Ovary (tissue), 9 donors: ENCODE data around the gene PFKFB4. TPM values are rescaled to one million over a fixed set of nuclear protein-coding genes. Genes with fewer than 3 reads are reported as not detected.

ENCODE experiments used
- DNase-seq, 5 donors: peaks; one replicate each; pipeline ENCODE4 v3.0.0-alpha.2; 2019 to 2020
- H3K27ac ChIP-seq, 2 donors: fragments of 200-600 bp; one replicate each; pipeline versions ENCODE4 v1.5.1 to v1.8.0; 2019 to 2022
- H3K27me3 ChIP-seq: fragments of 200-600 bp; one replicate; pipeline ENCODE4 v1.8.0; 2022
- H3K36me3 ChIP-seq: fragments of 200-600 bp; sonication (generic); one replicate; pipeline ENCODE4 v1.5.1; 2019
- H3K4me1 ChIP-seq: one replicate; pipeline ENCODE4 v1.8.1; 2013; ENCODE audit warnings: mild to moderate bottlenecking, moderate library complexity; ENCODE audit not compliant: insufficient read depth
- H3K4me3 ChIP-seq: fragments of 200-600 bp; sonication (generic); one replicate; pipeline ENCODE4 v1.5.1; 2017
- H3K9me3 ChIP-seq, 2 donors: fragments of 200-600 bp in 1 of 2; sonication (generic) in 1 of 2; one replicate each; pipeline versions ENCODE4 v1.5.1 to v1.8.1; 2013 to 2019; ENCODE audit warnings: mild to moderate bottlenecking in 1 of 2, moderate library complexity in 1 of 2
- EP300 ChIP-seq: sonication (generic); formaldehyde crosslinking; IDR thresholded peaks from one replicate; pipeline ENCODE4 v1.6.1; 2017; ENCODE audit warnings: antibody characterized with exemption
- POLR2A ChIP-seq: fragments of 450-650 bp; IDR thresholded peaks from one replicate; pipeline ENCODE4 v1.6.1; 2017; ENCODE audit warnings: antibody characterized with exemption, mild to moderate bottlenecking, moderate library complexity
- WGBS, 3 donors: extraction: QIAGEN DNeasy Blood & Tissue Kit in 1 of 3; methylation state at CpG; one replicate each; pipeline versions ENCODE4 v1.1.5 to v1.1.7; 2013 to 2017; 5-methylcytosine and 5-hydroxymethylcytosine counted together
- intact Hi-C, 4 donors: fragments of 100-400 bp; cut with DNase I; formaldehyde crosslinking; loops; one replicate each; pipeline versions ENCODE4 v1.11.0 to v1.15.1; 2022 to 2023
- polyA plus RNA-seq, 2 donors: library from polyadenylated mRNA; stranded (reverse); fragments of 200-250 nt in 1 of 2; fragments of 350-450 nt in 1 of 2; fragmentation: Illumina TruSeq in 1 of 2; extraction: RNeasy Lipid Tissue Mini Kit (QIAGEN cat#74804) in 1 of 2; gene quantifications; one replicate each; pipeline ENCODE4 v1.2.3, GENCODE V29; 2013 to 2014
- total RNA-seq, 7 donors: library from RNA; depleted of rRNA in 2 of 7; stranded (reverse); fragments of >200 nt in 2 of 7; fragmentation: NEBNext Ultra II Directional in 3 of 7; extraction: Animal tissue kit (Norgen Biotek cat#: 25700) in 3 of 7; gene quantifications; one replicate each; pipeline versions ENCODE4 v1.1.0 to v1.2.4, GENCODE V29; 2016 to 2023
- TF ChIP-seq, protein P1 (sequence below), 3 donors: fragments of 450-650 bp in 2 of 3; fragments of 200-600 bp in 1 of 3; IDR thresholded peaks; one replicate each; pipeline versions ENCODE4 v1.5.1 to v1.8.0; 2016 to 2022; ENCODE audit warnings: antibody characterized with exemption in 3 of 3, mild to moderate bottlenecking in 1 of 3
- donor health status: DM: no; HTN: no; CAD: no; lungs with moderate emphysema.
- donor health status: DM: no; HTN: no; CAD: no.
- donor health status: Bipolar disorder and iron deficiency.
- donor health status: DM: yes; HTN: yes; CAD: no.
- donor health status: DM: no; HTN: no; CAD: no.
- donor health status: DM: yes; HTN: yes; CAD: no.

The PFKFB4 gene
- total and polyA plus RNA-seq, 9 donors = 2.3 to 8.0 (median 5.6) TPM

DNA sequence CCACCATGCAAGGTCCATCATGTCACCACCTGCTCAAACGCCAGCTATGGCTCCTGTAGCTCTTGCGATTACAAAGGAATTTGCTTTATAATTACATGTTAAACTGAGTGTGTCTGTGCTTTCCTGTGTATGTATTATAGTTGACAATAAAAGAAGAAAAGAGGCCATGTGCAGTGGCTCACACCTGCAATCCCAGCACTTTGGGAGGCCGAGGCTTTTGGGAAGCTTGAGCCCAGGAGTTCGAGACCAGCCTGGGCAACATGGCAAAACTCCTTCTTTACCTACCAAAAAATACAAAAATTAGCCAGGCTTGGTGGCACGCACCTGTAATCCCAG is 83.0 kb downstream of the PFKFB4 start:
- Histone ChIP-seq H3K36me3 (no peaks in the 10 kb centered on the region), H3K4me1 (peaks cover 11% of the 10 kb centered on the region), H3K27me3 (no peaks in the 10 kb centered on the region), H3K4me3 (no peak overlapping the region), H3K27ac (peak overlapping the region; percentile 92 to 96), H3K9me3 (no peaks in the 10 kb centered on the region)
- WGBS, 3 donors = 60 to 69% (median 65%) methylated on average over 5 of the region's 5 CpGs
- TF ChIP-seq, protein P1, sequence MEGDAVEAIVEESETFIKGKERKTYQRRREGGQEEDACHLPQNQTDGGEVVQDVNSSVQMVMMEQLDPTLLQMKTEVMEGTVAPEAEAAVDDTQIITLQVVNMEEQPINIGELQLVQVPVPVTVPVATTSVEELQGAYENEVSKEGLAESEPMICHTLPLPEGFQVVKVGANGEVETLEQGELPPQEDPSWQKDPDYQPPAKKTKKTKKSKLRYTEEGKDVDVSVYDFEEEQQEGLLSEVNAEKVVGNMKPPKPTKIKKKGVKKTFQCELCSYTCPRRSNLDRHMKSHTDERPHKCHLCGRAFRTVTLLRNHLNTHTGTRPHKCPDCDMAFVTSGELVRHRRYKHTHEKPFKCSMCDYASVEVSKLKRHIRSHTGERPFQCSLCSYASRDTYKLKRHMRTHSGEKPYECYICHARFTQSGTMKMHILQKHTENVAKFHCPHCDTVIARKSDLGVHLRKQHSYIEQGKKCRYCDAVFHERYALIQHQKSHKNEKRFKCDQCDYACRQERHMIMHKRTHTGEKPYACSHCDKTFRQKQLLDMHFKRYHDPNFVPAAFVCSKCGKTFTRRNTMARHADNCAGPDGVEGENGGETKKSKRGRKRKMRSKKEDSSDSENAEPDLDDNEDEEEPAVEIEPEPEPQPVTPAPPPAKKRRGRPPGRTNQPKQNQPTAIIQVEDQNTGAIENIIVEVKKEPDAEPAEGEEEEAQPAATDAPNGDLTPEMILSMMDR (IDR thresholded peaks at IDR 0.05) = no peak
- no peak for TF ChIP-seq POLR2A
- no peak for TF ChIP-seq EP300
- intact Hi-C loops = no loop called here
- DNase-seq = no peak

DNA sequence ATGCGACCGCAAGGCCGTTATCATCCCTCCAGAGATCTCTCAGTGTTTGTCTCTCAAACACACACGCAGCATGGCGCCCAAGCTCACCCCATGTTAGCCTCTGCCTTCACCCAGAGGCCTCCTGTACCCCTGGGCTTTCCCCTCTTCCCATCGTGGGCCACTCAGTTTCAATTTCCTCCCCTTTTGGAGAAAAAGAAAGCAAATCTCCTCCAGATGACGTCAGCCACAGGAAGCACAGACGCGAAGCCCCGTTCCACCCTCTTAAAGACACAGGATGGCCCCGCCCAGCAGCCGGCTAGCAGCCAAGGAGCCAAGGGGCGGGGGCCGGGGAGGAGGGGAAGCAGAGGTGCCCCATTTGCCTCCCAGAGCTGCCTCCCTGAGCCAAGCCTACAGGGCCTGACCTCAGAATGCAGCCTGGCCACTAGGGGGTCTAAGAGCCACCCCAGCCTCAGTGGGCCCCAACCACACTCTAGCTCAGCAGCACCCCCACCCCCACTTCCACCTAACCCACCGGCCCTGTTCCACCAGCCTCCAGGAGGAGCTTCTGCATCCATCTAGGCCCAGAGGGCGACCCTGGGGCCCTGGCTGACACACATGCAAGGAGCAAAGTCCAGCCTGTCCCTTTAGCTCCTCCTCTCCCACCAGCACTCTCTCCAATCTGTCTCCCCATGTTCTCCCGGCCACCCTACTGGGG is 83.5 kb downstream of the PFKFB4 start:
- peaks cover 11% of the 10 kb centered on the region for H3K4me1 ChIP-seq
- 3 to 5% (median 3%) methylated on average over 17 of the region's 17 CpGs for WGBS, 3 donors
- H3K36me3 ChIP-seq = no peaks in the 10 kb centered on the region
- peak overlapping the region; percentile 92 to 96 for H3K27ac ChIP-seq
- DNase-seq = peak; percentile 90 to 93 (median 92)
- intact Hi-C loops = no loop called here
- H3K4me3 ChIP-seq = peak overlapping the region; percentile 60
- no peaks in the 10 kb centered on the region for H3K9me3 ChIP-seq
- no peaks in the 10 kb centered on the region for H3K27me3 ChIP-seq
- TF ChIP-seq, protein P1 (IDR thresholded peaks at IDR 0.05) = peak in 2 of 3 donors; percentile 52 to 59
- TF ChIP-seq POLR2A (peak; percentile 90), EP300 (no peak)

DNA sequence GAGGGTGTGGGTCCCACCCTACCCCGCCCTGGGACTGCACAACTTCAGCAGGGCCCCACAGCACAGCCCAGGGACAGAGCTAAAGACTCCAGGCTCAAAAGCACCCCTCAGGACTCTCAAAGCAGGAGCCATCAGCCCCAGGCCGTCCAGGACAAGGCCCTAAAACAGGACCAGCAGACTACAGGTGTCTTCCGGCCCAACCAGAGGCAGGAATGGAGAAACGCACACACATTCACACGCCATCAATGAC is 84.0 kb downstream of the PFKFB4 start:
- no peak for DNase-seq
- no peaks in the 10 kb centered on the region for H3K9me3 ChIP-seq
- H3K4me3 ChIP-seq = peak overlapping the region; percentile 60
- TF ChIP-seq EP300 = no peak
- TF ChIP-seq POLR2A = no peak
- TF ChIP-seq, protein P1 (IDR thresholded peaks at IDR 0.05) = no peak
- no peaks in the 10 kb centered on the region for H3K36me3 ChIP-seq
- intact Hi-C loops = no loop called here
- H3K27me3 ChIP-seq = no peaks in the 10 kb centered on the region
- peak overlapping the region; percentile 92 to 96 for H3K27ac ChIP-seq
- WGBS, 3 donors = 0 to 2% (median 1%) methylated on average over 5 of the region's 5 CpGs
- peaks cover 11% of the 10 kb centered on the region for H3K4me1 ChIP-seq

- Histone ChIP-seq H3K27ac (no peak overlapping the region), H3K36me3 (no peaks in the 10 kb centered on the region), H3K27me3 (no peaks in the 10 kb centered on the region), H3K9me3 (no peaks in the 10 kb centered on the region), H3K4me3 (no peak overlapping the region), H3K4me1 (peaks cover 23% of the 10 kb centered on the region)
- no peak for DNase-seq
- TF ChIP-seq, protein P1 (IDR thresholded peaks at IDR 0.05) = no peak
- intact Hi-C loops = no loop called here
- 36 to 43% (median 41%) methylated on average over 1 of the region's 1 CpG for WGBS, 3 donors
Measured at GRCh38 chr3:48470286-48470685, 86.3 kb downstream of the PFKFB4 start.
